ENCODE data around the gene CGNL1.

Gene CGNL1

DNA sequence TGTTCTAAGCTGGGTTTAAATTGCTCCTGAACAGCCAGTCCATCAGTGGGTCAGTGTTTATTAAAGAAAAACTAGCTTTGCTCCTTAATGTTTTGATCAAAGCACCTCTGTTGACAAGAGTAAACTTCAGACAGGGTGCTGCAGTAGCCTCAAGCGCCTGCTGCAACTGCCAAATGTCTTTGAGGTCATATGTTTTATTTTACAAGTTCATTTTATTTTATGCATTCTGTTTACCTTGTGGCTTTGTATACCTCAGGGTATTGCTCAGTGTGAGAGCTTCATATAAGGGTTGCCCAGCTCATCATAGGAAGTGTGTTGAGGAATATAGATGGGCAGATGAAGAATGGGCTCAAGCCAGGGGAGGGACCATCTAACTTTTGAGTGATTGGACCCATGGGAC lies 223.9 kb downstream of the CGNL1 start:
- DNase-seq (ENCODE audit: low read depth) = no peak
